C4-2B (cell line): ENCODE results near the gene GGT6.

Experiments used
- CTCF ChIP-seq: fragments of 450-650 bp; conservative IDR thresholded peaks from 2 replicates; pipeline ENCODE4 v1.5.1; 2017; ENCODE audit warnings: mild to moderate bottlenecking
- ZFX ChIP-seq: fragments of 450-650 bp; IDR thresholded peaks from 2 replicates; pipeline ENCODE4 v1.6.1; 2017

- no peak for TF ChIP-seq CTCF
- TF ChIP-seq ZFX: no peak
Observed at GRCh38 chr17:4547118-4547906, 13.1 kb downstream of the GGT6 start.
